Mesenchymal stem cell (in vitro differentiated cells and primary cell): ENCODE data around the gene CCDC169.

Experiments
- DNase-seq: peaks from one replicate; pipeline ENCODE4 v3.0.0-alpha.2; 2013
- H2AFZ ChIP-seq: one replicate; pipeline ENCODE4 v1.6.1; 2013; ENCODE audit warnings: low read depth, mild to moderate bottlenecking, control low read depth, inconsistent platforms, low read length, moderate library complexity
- H2AK5ac ChIP-seq: 2 replicates; pipeline ENCODE4 v1.6.1; 2013; ENCODE audit warnings: low read length, moderate library complexity, mild to moderate bottlenecking, inconsistent platforms; ENCODE audit not compliant: severe bottlenecking
- H2BK120ac ChIP-seq: one replicate; pipeline ENCODE4 v1.6.1; 2013; ENCODE audit warnings: low read depth, mild to moderate bottlenecking, inconsistent platforms, low read length, moderate library complexity
- H2BK12ac ChIP-seq, 2 experiments: one replicate each; pipeline ENCODE4 v1.6.1; 2013; ENCODE audit warnings: inconsistent platforms in 2 of 2, low read length in 2 of 2, mild to moderate bottlenecking in 2 of 2, moderate library complexity in 2 of 2, control low read depth in 1 of 2
- H2BK15ac ChIP-seq: one replicate; pipeline ENCODE4 v1.6.1; 2013; ENCODE audit warnings: mild to moderate bottlenecking, low read depth, inconsistent platforms; ENCODE audit not compliant: poor library complexity, severe bottlenecking
- H2BK5ac ChIP-seq: 2 replicates; pipeline ENCODE4 v1.6.1; 2013; ENCODE audit warnings: low read depth, mild to moderate bottlenecking, low read length, control low read depth, inconsistent platforms; ENCODE audit not compliant: poor library complexity, severe bottlenecking
- H3K14ac ChIP-seq, 2 experiments: one replicate each; pipeline ENCODE4 v1.6.1; 2013; ENCODE audit warnings: inconsistent platforms in 2 of 2, low read length in 2 of 2, control low read depth in 1 of 2, mild to moderate bottlenecking in 1 of 2, moderate library complexity in 1 of 2
- H3K18ac ChIP-seq, 2 experiments: one replicate each; pipeline ENCODE4 v1.6.1; 2013; ENCODE audit warnings: inconsistent platforms in 2 of 2, low read length in 2 of 2, control low read depth in 1 of 2, low read depth in 1 of 2, mild to moderate bottlenecking in 1 of 2
- H3K23ac ChIP-seq, 2 experiments: one replicate each; pipeline ENCODE4 v1.6.1; 2013; ENCODE audit warnings: inconsistent platforms in 2 of 2, low read length in 2 of 2, mild to moderate bottlenecking in 2 of 2, moderate library complexity in 2 of 2, control low read depth in 1 of 2
- H3K27ac ChIP-seq: 2 replicates; pipeline ENCODE4 v1.5.1; 2013; ENCODE audit warnings: mild to moderate bottlenecking, moderate library complexity, low read length, control low read depth, inconsistent platforms; ENCODE audit not compliant: poor library complexity, severe bottlenecking
- H3K27me3 ChIP-seq, 2 experiments: 2 replicates each; pipeline versions ENCODE4 v1.6.1 to v1.7.0; 2013; ENCODE audit warnings: low read length in 2 of 2, mild to moderate bottlenecking in 2 of 2, moderate library complexity in 2 of 2, control low read depth in 1 of 2, inconsistent platforms in 1 of 2; ENCODE audit not compliant: control insufficient read depth in 1 of 2, insufficient read depth in 1 of 2
- H3K36me3 ChIP-seq, 2 experiments: 2 replicates each; pipeline versions ENCODE4 v1.6.1 to v1.7.0; 2013; ENCODE audit warnings: low read length in 2 of 2, control low read depth in 1 of 2, inconsistent platforms in 1 of 2, low read depth in 1 of 2, mild to moderate bottlenecking in 1 of 2; ENCODE audit not compliant: insufficient read depth in 2 of 2, control insufficient read depth in 1 of 2
- H3K4ac ChIP-seq, 2 experiments: one replicate each; pipeline ENCODE4 v1.6.1; 2013; ENCODE audit warnings: inconsistent platforms in 2 of 2, low read length in 2 of 2, mild to moderate bottlenecking in 2 of 2, moderate library complexity in 2 of 2, control low read depth in 1 of 2, low read depth in 1 of 2
- H3K4me1 ChIP-seq: 2 replicates; pipeline ENCODE4 v1.6.1; 2013; ENCODE audit warnings: low read depth, low read length, control low read depth; ENCODE audit not compliant: control insufficient read depth, insufficient read depth
- H3K4me2 ChIP-seq: 2 replicates; pipeline ENCODE4 v1.6.1; 2013; ENCODE audit warnings: low read length, mild to moderate bottlenecking, inconsistent platforms; ENCODE audit not compliant: poor library complexity, severe bottlenecking
- H3K4me3 ChIP-seq, 2 experiments: 2 replicates each; pipeline versions ENCODE4 v1.5.1 to v1.7.0; 2013; ENCODE audit warnings: low read length in 2 of 2, mild to moderate bottlenecking in 2 of 2, control low read depth in 1 of 2, low read depth in 1 of 2; ENCODE audit not compliant: insufficient read depth in 1 of 2
- H3K79me1 ChIP-seq: replicated peaks from 2 replicates; pipeline ENCODE4 v1.6.1; 2013; ENCODE audit warnings: mild to moderate bottlenecking, control low read depth, low read length, inconsistent platforms; ENCODE audit not compliant: poor library complexity, severe bottlenecking
- H3K9ac ChIP-seq: 2 replicates; pipeline ENCODE4 v1.7.0; 2013; ENCODE audit warnings: mild to moderate bottlenecking, low read length, moderate library complexity
- H3K9me3 ChIP-seq: 2 replicates; pipeline ENCODE4 v1.7.0; 2013; ENCODE audit warnings: mild to moderate bottlenecking, low read length; ENCODE audit not compliant: control insufficient read depth
- H4K8ac ChIP-seq: one replicate; pipeline ENCODE4 v1.6.1; 2013; ENCODE audit warnings: inconsistent platforms, mild to moderate bottlenecking, low read length, moderate library complexity
- H4K91ac ChIP-seq: one replicate; pipeline ENCODE4 v1.6.1; 2013; ENCODE audit warnings: mild to moderate bottlenecking, low read length, inconsistent platforms
- WGBS: methylation state at CpG from one replicate; pipeline ENCODE4 v1.1.7; 2013; ENCODE audit warnings: mixed read lengths; 5-methylcytosine and 5-hydroxymethylcytosine counted together

The CCDC169 gene

GRCh38 chr13:36341718-36342117, 44.1 kb upstream of the CCDC169 start:
- Histone ChIP-seq H3K4me2 (no peak overlapping the region), H2BK15ac (no peak overlapping the region), H2AFZ (no peak overlapping the region), H2BK120ac (no peak overlapping the region), H3K27me3 (no peaks in the 10 kb centered on the region), H2BK5ac (no peak overlapping the region), H3K23ac (no peak overlapping the region), H2BK12ac (no peak overlapping the region), H4K8ac (no peak overlapping the region), H3K36me3 (peaks cover 0 to 5% of the 10 kb centered on the region in 2 experiments), H3K14ac (no peak overlapping the region), H2AK5ac (no peak overlapping the region), H3K9ac (no peak overlapping the region), H3K18ac (peak overlapping the region in 1 of 2 experiments; percentile 34), H3K4me3 (no peak overlapping the region), H3K27ac (no peak overlapping the region), H3K79me1 (peaks cover 6% of the 10 kb centered on the region), H3K4me1 (peaks cover 2% of the 10 kb centered on the region), H3K9me3 (no peaks in the 10 kb centered on the region), H3K4ac (no peak overlapping the region), H4K91ac (no peak overlapping the region)
- DNase-seq, result peak; percentile 83
- WGBS, result 39% methylated on average over 1 of the region's 1 CpG

DNA sequence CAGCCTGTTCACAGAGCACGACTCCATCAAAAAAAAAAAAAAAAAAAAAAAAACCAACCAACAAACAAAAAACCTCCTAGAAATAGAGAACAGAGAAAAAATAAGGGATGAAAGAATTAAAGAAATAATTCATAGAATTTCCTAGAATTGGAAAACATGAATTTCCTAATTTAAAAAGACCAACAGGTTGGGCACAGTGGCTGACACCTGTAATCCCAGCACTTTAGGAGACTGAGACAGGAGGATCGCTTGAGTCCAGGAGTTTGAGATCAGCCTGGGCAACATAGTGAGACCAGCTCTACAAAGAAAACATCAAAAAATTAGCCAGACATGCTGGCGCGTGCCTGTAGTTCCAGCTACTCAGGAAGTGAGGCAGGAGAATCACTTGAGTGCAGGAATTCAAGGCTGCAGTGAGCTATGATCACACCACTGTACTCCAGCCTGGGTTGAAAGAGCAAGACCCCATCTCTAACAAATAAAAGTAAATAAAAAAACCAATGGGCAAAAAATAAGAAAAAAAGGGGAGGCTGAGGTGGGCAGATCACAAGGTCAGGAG, 42.1 kb upstream of the CCDC169 start:
- Histone ChIP-seq H3K36me3 (peaks cover 0 to 21% of the 10 kb centered on the region in 2 experiments), H3K9me3 (no peaks in the 10 kb centered on the region), H3K18ac (no peak overlapping the region)

DNA sequence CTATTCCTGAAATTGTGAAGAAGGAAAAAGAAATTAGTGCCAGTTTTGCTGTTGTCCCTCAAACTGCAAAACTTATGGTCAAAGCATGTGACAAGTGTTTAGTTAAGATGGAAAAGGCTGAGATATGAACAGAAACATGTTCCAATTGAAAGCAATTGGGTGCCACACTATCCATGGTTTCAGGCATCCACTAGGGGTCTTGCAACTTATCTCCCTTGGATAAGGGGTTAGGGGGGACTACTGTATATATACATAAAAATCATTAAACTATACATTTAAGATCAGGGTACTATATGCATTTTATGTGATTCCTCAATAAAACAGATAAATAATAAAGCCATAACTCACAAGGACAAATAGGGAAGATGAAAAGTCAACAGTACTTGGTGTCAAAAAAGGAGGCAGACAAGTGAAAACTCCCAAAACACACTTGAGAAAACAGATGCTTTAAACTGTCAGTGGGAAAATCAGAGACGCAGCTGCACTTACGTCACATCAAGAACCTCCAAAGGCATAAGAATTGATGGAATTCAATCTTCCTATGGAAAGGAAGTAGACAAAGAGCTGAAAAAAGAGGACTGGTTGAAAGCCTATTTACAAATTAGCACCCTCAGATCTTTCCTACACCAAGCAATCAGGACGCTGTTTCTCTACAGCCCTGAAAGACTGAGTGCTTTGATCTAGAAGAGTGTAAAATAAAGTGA, 40.5 kb upstream of the CCDC169 start:
- Histone ChIP-seq H3K18ac (no peak overlapping the region), H4K91ac (no peak overlapping the region), H3K23ac (no peak overlapping the region), H2BK12ac (no peak overlapping the region), H3K9me3 (no peaks in the 10 kb centered on the region), H2BK120ac (no peak overlapping the region), H3K4me3 (no peak overlapping the region), H2AFZ (no peak overlapping the region), H3K14ac (no peak overlapping the region), H3K9ac (no peak overlapping the region), H2AK5ac (no peak overlapping the region), H3K4ac (no peak overlapping the region), H2BK5ac (no peak overlapping the region), H2BK15ac (no peak overlapping the region), H4K8ac (no peak overlapping the region), H3K4me1 (peaks cover 2% of the 10 kb centered on the region), H3K4me2 (no peak overlapping the region), H3K79me1 (peaks cover 8% of the 10 kb centered on the region), H3K27ac (no peak overlapping the region), H3K27me3 (no peaks in the 10 kb centered on the region), H3K36me3 (peaks cover 0 to 28% of the 10 kb centered on the region in 2 experiments)
- WGBS, result 50% methylated on average over 2 of the region's 3 CpGs
- no peak for DNase-seq

More for the DNA sequence above, 42.1 kb upstream of the CCDC169 start:
- Histone ChIP-seq H3K4me2 (no peak overlapping the region), H2BK15ac (no peak overlapping the region), H2BK12ac (no peak overlapping the region), H4K8ac (no peak overlapping the region), H2AFZ (no peak overlapping the region), H3K4me1 (peaks cover 2% of the 10 kb centered on the region), H2BK120ac (no peak overlapping the region), H3K4me3 (no peak overlapping the region), H3K27me3 (no peaks in the 10 kb centered on the region), H3K27ac (no peak overlapping the region), H2BK5ac (no peak overlapping the region), H3K23ac (no peak overlapping the region), H3K9ac (no peak overlapping the region), H4K91ac (no peak overlapping the region), H3K79me1 (peaks cover 8% of the 10 kb centered on the region), H3K14ac (no peak overlapping the region), H2AK5ac (no peak overlapping the region), H3K4ac (no peak overlapping the region)
- 93% methylated on average over 3 of the region's 4 CpGs for WGBS
- DNase-seq, result peak; percentile 31

DNA sequence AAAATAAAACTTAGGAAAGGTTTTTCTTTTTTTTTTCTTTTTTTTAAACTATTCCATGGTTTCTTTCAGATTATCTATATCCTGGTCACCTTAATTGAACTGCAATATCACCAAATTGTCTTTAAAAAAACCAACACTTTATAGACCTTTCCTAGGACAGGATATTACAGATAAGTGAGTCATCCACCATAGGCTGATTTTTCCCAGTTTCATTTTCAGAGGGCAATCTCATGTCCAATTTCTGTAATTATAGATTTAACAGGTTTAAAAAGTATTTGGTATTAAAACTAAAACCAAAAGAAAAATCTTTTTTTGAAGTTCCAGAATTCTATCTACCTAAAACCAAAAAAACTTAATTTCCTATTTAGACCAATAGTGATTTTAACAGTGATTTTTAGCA, 35.4 kb upstream of the CCDC169 start:
- Histone ChIP-seq H3K4me1 (no peaks in the 10 kb centered on the region), H4K8ac (no peak overlapping the region), H3K27me3 (no peaks in the 10 kb centered on the region), H3K9ac (peak overlapping the region; percentile 56), H2BK5ac (no peak overlapping the region), H3K4me3 (peak overlapping the region in 1 of 2 experiments; percentile 55), H2AK5ac (no peak overlapping the region), H2BK15ac (no peak overlapping the region), H3K36me3 (peaks cover 2 to 69% of the 10 kb centered on the region in 2 experiments), H2AFZ (no peak overlapping the region), H3K79me1 (peaks cover 5% of the 10 kb centered on the region), H3K23ac (no peak overlapping the region), H2BK12ac (no peak overlapping the region), H3K18ac (no peak overlapping the region), H2BK120ac (no peak overlapping the region), H3K4me2 (no peak overlapping the region), H3K4ac (no peak overlapping the region), H3K27ac (no peak overlapping the region), H3K14ac (no peak overlapping the region), H4K91ac (no peak overlapping the region), H3K9me3 (no peaks in the 10 kb centered on the region)
- DNase-seq, result peak; percentile 60
